ENCODE measurements around the gene ILF2.

Gene ILF2

DNA sequence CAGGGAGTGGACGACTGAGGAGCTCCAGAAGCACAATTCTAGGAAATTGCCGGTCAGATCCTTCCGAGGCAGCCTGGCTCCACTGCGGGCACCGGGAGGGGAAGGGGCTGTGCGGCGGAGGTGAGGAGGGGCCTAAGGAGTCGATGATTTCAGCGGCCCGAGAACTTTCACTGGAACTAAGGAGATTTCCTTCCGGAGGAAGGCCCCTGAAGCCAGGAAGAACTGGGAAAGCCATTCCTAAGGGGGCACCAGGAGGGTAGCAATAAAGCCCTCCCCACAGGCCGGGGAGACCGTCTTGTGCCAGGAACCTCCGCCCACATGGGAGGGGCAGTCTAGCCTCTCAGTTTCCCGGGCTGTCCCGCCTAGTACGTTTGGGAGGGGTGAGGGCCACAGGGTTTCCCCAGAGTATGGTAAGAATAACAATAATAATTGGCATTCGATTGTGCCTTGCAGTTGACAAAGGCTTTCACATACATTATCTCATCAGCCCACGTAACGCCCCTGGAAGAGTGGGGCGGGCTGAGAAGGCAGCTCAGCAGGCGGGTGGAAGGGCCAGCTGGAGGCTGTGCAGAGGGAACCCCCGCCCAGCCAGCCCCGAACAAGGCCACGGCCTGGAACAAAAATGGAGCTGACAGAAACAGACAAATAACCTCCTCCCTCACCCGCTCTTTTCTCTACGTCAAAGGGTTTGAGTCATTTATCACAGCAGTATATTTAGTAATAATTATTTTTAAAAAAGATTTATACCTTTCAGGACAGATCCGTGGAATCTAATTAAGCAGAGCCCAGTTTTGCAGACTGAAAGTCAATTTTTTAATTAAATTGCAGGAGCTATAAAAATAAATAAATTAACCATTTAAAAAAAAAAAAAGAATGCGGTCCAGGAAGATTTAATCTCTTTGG is 27.5 kb upstream of the ILF2 start:
- TF ChIP-seq ZFX (IDR thresholded peaks at IDR 0.05; ENCODE audit: borderline replicate concordance) (no peak), CTCF (IDR thresholded peaks at IDR 0.05) (no peak)
- H3K27ac ChIP-seq = no peak overlapping the region

DNA sequence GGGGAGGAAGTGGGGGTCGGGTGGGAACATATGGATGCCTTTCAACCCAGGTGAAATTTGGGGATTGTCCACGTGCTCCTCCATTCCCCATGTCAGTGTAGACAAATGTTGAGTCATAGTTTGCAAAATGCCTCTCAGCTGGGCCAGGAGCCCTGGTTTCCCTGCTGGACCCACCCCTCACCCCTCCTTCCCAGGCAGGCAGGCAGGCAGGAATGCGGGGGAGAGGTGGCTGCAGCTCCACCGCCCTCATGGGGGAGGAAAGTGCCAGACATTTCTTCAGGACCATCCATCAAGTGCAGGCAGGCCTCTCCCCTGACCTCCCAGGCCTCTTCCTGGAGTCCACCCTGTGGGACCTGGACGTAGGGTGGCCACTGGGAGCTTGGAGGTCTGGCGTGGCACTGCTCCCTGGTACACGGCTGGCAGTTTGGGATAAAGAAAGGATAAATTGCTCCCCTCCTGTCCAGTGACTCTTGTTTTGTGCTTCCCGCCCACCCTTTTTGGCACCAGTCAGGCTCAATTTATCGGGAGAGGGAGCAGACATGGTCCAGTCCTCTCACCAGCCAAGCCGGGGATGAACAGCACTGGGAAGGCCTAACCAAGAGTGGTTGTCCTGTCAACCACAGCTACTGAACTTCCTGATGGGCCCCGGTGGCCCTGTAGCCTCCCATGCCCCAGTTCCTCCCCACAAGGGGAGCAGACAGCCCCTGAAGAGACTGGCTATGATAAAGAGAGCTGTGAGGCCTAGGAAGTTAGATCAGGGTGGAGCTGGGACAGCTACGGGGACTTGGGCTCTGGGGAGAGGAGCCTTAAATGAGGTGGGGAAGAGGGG is 26.6 kb upstream of the ILF2 start:
- no peak overlapping the region for H3K27ac ChIP-seq
- TF ChIP-seq CTCF (IDR thresholded peaks at IDR 0.05) (no peak), ZFX (IDR thresholded peaks at IDR 0.05; ENCODE audit: borderline replicate concordance) (no peak)

DNA sequence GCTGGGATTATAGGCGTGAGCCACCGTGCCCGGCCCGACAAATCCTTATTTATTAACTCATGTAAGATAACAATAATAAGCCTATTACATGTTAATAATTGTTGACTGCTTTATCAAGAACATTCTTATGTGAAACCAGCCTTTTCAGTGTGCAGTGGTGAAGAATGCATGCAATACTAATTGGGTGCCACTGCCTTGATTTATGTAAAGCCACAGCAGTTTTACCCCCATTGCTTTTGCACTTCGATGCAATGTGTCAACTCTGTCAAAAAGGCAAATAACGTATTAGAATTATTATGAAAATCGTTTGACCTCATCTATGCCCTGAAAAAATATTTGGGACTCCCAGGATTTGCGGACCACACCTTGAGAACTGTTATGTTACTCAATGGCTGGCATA is 25.9 kb upstream of the ILF2 start:
- TF ChIP-seq ZFX (IDR thresholded peaks at IDR 0.05; ENCODE audit: borderline replicate concordance) (no peak), CTCF (IDR thresholded peaks at IDR 0.05) (no peak)
- no peak overlapping the region for H3K27ac ChIP-seq

DNA sequence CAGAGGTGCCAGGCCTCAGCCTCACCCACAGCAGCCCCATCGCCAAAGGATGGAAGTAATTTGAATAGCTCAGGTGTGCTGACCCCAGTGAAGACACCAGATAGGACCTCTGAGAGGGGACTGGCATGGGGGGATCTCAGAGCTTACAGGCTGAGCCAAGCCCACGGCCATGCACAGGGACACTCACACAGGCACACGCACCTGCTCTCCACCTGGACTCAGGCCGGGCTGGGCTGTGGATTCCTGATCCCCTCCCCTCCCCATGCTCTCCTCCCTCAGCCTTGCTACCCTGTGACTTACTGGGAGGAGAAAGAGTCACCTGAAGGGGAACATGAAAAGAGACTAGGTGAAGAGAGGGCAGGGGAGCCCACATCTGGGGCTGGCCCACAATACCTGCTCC is 22.7 kb upstream of the ILF2 start:
- no peak overlapping the region for H3K27ac ChIP-seq
- no peak for TF ChIP-seq ZFX (IDR thresholded peaks at IDR 0.05; ENCODE audit: borderline replicate concordance)

DNA sequence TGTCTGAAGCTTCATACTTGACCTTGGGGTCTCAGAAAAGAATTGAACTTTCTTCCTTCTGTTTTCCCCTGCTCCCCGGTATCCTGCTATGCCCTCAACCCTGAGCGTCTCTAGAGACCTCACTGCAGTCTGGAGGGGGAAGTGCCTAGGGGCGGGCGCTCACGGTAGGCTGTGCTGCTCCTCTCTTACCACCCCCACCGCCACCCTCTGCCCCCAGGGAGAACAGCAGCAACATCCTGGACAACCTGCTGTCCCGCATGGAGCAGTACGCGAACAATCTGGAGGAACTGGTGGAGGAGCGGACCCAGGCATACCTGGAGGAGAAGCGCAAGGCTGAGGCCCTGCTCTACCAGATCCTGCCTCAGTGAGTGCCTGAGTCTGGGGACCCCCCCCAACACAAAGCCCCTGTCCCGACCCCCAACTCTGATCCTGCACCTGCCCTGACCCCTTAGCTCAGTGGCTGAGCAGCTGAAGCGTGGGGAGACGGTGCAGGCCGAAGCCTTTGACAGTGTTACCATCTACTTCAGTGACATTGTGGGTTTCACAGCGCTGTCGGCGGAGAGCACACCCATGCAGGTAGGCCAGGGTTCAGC is 18.0 kb upstream of the ILF2 start:
- TF ChIP-seq CTCF (IDR thresholded peaks at IDR 0.05) (no peak), ZFX (IDR thresholded peaks at IDR 0.05; ENCODE audit: borderline replicate concordance) (no peak)
- H3K27ac ChIP-seq = no peak overlapping the region

DNA sequence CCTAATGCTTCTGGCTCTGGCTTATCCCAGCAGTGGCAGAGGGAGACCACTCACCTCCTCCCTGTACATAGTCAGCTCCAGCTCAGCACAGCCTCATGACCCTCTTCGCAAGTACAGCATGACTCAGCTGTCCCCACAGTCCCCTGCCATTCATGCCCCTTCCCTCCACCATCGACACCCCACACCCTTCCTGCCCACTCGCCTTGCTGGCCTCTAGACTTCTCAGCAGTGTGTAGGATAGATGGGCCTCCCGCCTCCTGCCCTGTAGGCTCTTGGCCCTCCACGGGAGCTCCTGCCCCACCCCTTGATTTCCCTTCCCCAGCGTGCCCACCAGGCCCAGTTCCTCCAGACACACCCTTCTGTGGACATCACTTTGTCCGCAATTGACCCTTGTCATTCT is 17.5 kb upstream of the ILF2 start:
- TF ChIP-seq CTCF (IDR thresholded peaks at IDR 0.05) (no peak), ZFX (IDR thresholded peaks at IDR 0.05; ENCODE audit: borderline replicate concordance) (no peak)
- H3K27ac ChIP-seq = no peak overlapping the region

- TF ChIP-seq ZFX (IDR thresholded peaks at IDR 0.05; ENCODE audit: borderline replicate concordance) (no peak), CTCF (IDR thresholded peaks at IDR 0.05) (no peak)
- H3K27ac ChIP-seq = no peak overlapping the region
Observed at GRCh38 chr1:153687346-153688125, 16.7 kb upstream of the ILF2 start.
